Gastrocnemius medialis (tissue), 4 donors: ENCODE data around the gene NPEPPS. TPM values are rescaled to one million over a fixed set of nuclear protein-coding genes. Genes with fewer than 3 reads are reported as not detected.
A peak's percentile ranks its signal among the peaks of the same experiment; 100 is the strongest.

Experiments used
- ATAC-seq, 2 donors: fragments of 150-250 bp; one replicate each; pipeline ENCODE4 v1.9.1; 2016
- DNase-seq, 2 donors: peaks; one replicate each; pipeline ENCODE4 v3.0.0-alpha.2; 2019
- H3K27ac ChIP-seq, 4 donors: fragments of 200-600 bp; sonication (generic); 1 replicate in 1 of 4; 2 replicates in 3 of 4; pipeline ENCODE4 v1.5.1; 2016 to 2018; ENCODE audit warnings: mild to moderate bottlenecking in 2 of 4, moderate library complexity in 1 of 4
- H3K27me3 ChIP-seq, 3 donors: fragments of 200-600 bp; sonication (generic) in 2 of 3; 1 replicate in 1 of 3; 2 replicates in 2 of 3; pipeline versions ENCODE4 v1.5.1 to v1.6.0; 2016 to 2019; ENCODE audit warnings: mild to moderate bottlenecking in 1 of 3, moderate library complexity in 1 of 3
- H3K36me3 ChIP-seq, 2 donors: fragments of 200-600 bp; sonication (generic) in 1 of 2; one replicate each; pipeline ENCODE4 v1.5.1; 2017 to 2018
- H3K4me1 ChIP-seq, 2 donors: fragments of 200-600 bp; sonication (generic) in 1 of 2; one replicate each; pipeline ENCODE4 v1.5.1; 2016 to 2017; ENCODE audit warnings: mild to moderate bottlenecking in 2 of 2
- H3K4me3 ChIP-seq, 4 donors: fragments of 200-600 bp; sonication (generic) in 3 of 4; 1 replicate in 1 of 4; 2 replicates in 3 of 4; pipeline ENCODE4 v1.5.1; 2016 to 2019; ENCODE audit warnings: mild to moderate bottlenecking in 2 of 4
- H3K9me3 ChIP-seq, 3 donors: fragments of 200-600 bp; sonication (generic) in 2 of 3; 1 replicate in 1 of 3; 2 replicates in 2 of 3; pipeline ENCODE4 v1.5.1; 2016 to 2019
- CTCF ChIP-seq, 5 experiments: fragments of 450-650 bp in 3 of 5; fragments of 200-600 bp in 2 of 5; sonication (generic) in 2 of 5; IDR thresholded peaks in 4 of 5; conservative IDR thresholded peaks in 1 of 5; 1 replicate in 4 of 5; 2 replicates in 1 of 5; pipeline ENCODE4 v1.5.1; 2016 to 2019; ENCODE audit warnings: antibody characterized with exemption in 5 of 5, mild to moderate bottlenecking in 3 of 5, moderate library complexity in 3 of 5
- POLR2A ChIP-seq, 2 donors: fragments of 450-650 bp; IDR thresholded peaks; one replicate each; pipeline ENCODE4 v1.6.1; 2017; ENCODE audit warnings: antibody characterized with exemption in 2 of 2, mild to moderate bottlenecking in 2 of 2, moderate library complexity in 2 of 2
- in situ Hi-C, 4 donors: fragments of 200-750 bp; cut with MboI; loops; one replicate each; pipeline versions ENCODE4 v1.15.0 to v1.8.0; 2017; ENCODE audit warnings: low sequenced_read_pairs in 4 of 4
- intact Hi-C: fragments of 100-400 bp; cut with DNase I; formaldehyde crosslinking; loops from one replicate; pipeline ENCODE4 v1.15.1; 2023; ENCODE audit warnings: low total_unique reads
- total RNA-seq, 4 donors: library from RNA; depleted of rRNA; stranded (reverse); fragments of >200 nt; gene quantifications; one replicate each; pipeline versions ENCODE4 v1.1.0 to v1.2.3, GENCODE V29; 2016

Gene NPEPPS
- total RNA-seq, 4 donors from 2014 or later: 116 to 186 (median 157) TPM

- Histone ChIP-seq H3K4me3 (no peak overlapping the region), H3K36me3 (peaks cover 0 to 69% of the 10 kb centered on the region in 2 donors), H3K27ac (peak overlapping the region in 2 of 4 donors; percentile 26 to 32), H3K9me3 (no peaks in the 10 kb centered on the region), H3K4me1 (peaks cover 12 to 19% of the 10 kb centered on the region in 2 donors), H3K27me3 (no peaks in the 10 kb centered on the region)
- in situ Hi-C loops (loop anchor here in 3 of 4 donors (5.0 to 25.0 kb wide), 5 partner anchors 104 to 479 kb away; no protein-coding TSS in a partner anchor), intact Hi-C loops (loop anchor here (5.0 kb wide), 2 partner anchors 114 to 254 kb away; no protein-coding TSS in a partner anchor)
- ATAC-seq (peak in 1 of 2 donors; percentile 52), DNase-seq (no peak)
- TF ChIP-seq POLR2A (IDR thresholded peaks at IDR 0.05) (no peak), CTCF (IDR thresholded peaks at IDR 0.05 in 4 of 5, conservative IDR thresholded peaks at IDR 0.05 in 1 of 5) (peak; percentile 73 to 79 (median 75))
Observed at GRCh38 chr17:47615766-47616424, 85.0 kb downstream of the NPEPPS start.

GRCh38 chr17:47618410-47618809 lies 87.5 kb downstream of the NPEPPS start:
- Histone ChIP-seq H3K4me3 (no peak overlapping the region), H3K9me3 (no peaks in the 10 kb centered on the region), H3K36me3 (peaks cover 0 to 55% of the 10 kb centered on the region in 2 donors), H3K4me1 (peaks cover 30 to 40% of the 10 kb centered on the region in 2 donors), H3K27ac (peak overlapping the region in 3 of 4 donors; percentile 78 to 88 (median 81)), H3K27me3 (no peaks in the 10 kb centered on the region)
- in situ Hi-C loops: loop anchor here in 3 of 4 donors (5.0 to 25.0 kb wide), 5 partner anchors 106 to 481 kb away; no protein-coding TSS in a partner anchor
- intact Hi-C loops: loop anchor here (5.0 kb wide), 2 partner anchors 116 to 256 kb away; no protein-coding TSS in a partner anchor
- TF ChIP-seq CTCF (IDR thresholded peaks at IDR 0.05 in 4 of 5, conservative IDR thresholded peaks at IDR 0.05 in 1 of 5): peak in 1 of 5 experiments; percentile 22
- TF ChIP-seq POLR2A (IDR thresholded peaks at IDR 0.05): no peak
- DNase-seq (no peak), ATAC-seq (no peak)

GRCh38 chr17:47620503-47621245 lies 89.8 kb downstream of the NPEPPS start:
- Histone ChIP-seq H3K4me3 (no peak overlapping the region), H3K9me3 (no peaks in the 10 kb centered on the region), H3K4me1 (peaks cover 30 to 40% of the 10 kb centered on the region in 2 donors), H3K27ac (peak overlapping the region; percentile 74 to 88 (median 80)), H3K36me3 (peaks cover 0 to 51% of the 10 kb centered on the region in 2 donors), H3K27me3 (no peaks in the 10 kb centered on the region)
- in situ Hi-C loops (loop anchor here in 2 of 4 donors (25.0 kb wide), 3 partner anchors 108 to 483 kb away; no protein-coding TSS in a partner anchor), intact Hi-C loops (no loop called here)
- ATAC-seq (no peak), DNase-seq (no peak)
- TF ChIP-seq POLR2A (IDR thresholded peaks at IDR 0.05) (no peak), CTCF (IDR thresholded peaks at IDR 0.05 in 4 of 5, conservative IDR thresholded peaks at IDR 0.05 in 1 of 5) (no peak)

- intact Hi-C loops: no loop called here
- DNase-seq: peak; percentile 48 to 63
- peaks cover 30 to 40% of the 10 kb centered on the region in 2 donors for H3K4me1 ChIP-seq
Observed at GRCh38 chr17:47621293-47622179, 90.6 kb downstream of the NPEPPS start.

More at GRCh38 chr17:47621293-47622179, 90.6 kb downstream of the NPEPPS start:
- TF ChIP-seq CTCF (IDR thresholded peaks at IDR 0.05 in 4 of 5, conservative IDR thresholded peaks at IDR 0.05 in 1 of 5) (peak in 1 of 5 experiments; percentile 13), POLR2A (IDR thresholded peaks at IDR 0.05) (no peak)
- in situ Hi-C loops: loop anchor here in 2 of 4 donors (25.0 kb wide), 3 partner anchors 109 to 484 kb away; no protein-coding TSS in a partner anchor
- Histone ChIP-seq H3K27me3 (no peaks in the 10 kb centered on the region), H3K4me3 (peak overlapping the region in 2 of 4 donors; percentile 12 to 18), H3K9me3 (no peaks in the 10 kb centered on the region), H3K27ac (peak overlapping the region; percentile 74 to 88 (median 80)), H3K36me3 (peaks cover 0 to 51% of the 10 kb centered on the region in 2 donors)
- ATAC-seq: peak; percentile 85 to 90
